Heart left ventricle (tissue), 13 donors: Measurements from ENCODE around the gene MAPK14.

Experiments used
- CTCF ChIP-seq, 12 donors: fragments of 200-600 bp; sonication (generic) in 4 of 12; IDR thresholded peaks; one replicate each; pipeline versions ENCODE4 v1.5.0 to v1.8.0; 2018 to 2022; ENCODE audit warnings: antibody characterized with exemption in 12 of 12, mild to moderate bottlenecking in 5 of 12
- POLR2A ChIP-seq, 2 donors: fragments of 450-650 bp; IDR thresholded peaks; one replicate each; pipeline ENCODE4 v1.6.1; 2017; ENCODE audit warnings: antibody characterized with exemption in 2 of 2, mild to moderate bottlenecking in 2 of 2, moderate library complexity in 2 of 2
- donor health status: ischemic (EF 13 %, LVEDD 7.1; RV severe dilation, severe dysfunction).
- donor health status: DM: no; HTN: yes; CAD: no.
- donor health status: DM: no; HTN: no; CAD: no.
- donor health status: ischemic (EF 25% LVEDD 6.9; RV normal size, moderate dysfunction).
- donor health status: ischemic (EF 25% LVEDD 5.7; RV mildly dilated, moderate dysfunction).
- donor health status: ischemic (EF 35%, LVEDD 5.7; RV mildly dilated, moderate dysfunction).
- donor health status: nonischemic (EF 11% LVEDD 7.7; RV severe dilation, severe dysfunction).
- donor health status: DM: yes; HTN: yes; CAD: no.
- donor health status: PGD.
- donor health status: ischemic (EF 29% LVEDD 5.4; RV normal size, mild dysfunction).
- donor health status: nonischemic (EF 23%, LVEDD 6.1; RV moderate dilation, normal function).

DNA sequence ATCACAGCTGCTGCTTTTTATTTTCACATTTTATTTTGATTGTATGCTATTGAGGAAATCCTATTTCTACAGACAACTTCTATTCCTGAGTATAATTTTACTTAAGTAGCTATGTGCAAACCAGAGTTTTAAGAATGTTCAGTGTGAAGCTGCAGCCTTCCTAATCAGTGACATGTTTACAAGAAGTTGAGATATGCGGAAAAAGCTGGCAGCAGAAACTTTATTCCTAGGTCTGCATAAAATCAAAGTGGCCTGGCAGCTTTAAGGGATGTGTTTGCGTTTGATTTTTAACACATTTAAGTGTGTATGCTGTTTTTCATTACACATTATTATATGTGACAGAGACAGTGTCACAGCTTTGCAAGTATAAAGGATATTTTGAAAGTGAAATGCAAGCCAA, 26.3 kb downstream of the MAPK14 start:
- TF ChIP-seq CTCF (IDR thresholded peaks at IDR 0.05) = no peak
- TF ChIP-seq POLR2A (IDR thresholded peaks at IDR 0.05) = no peak
